ENCODE measurements around the gene CHRND.
A peak's percentile ranks its signal among the peaks of the same experiment; 100 is the strongest.

CHRND gene

DNA sequence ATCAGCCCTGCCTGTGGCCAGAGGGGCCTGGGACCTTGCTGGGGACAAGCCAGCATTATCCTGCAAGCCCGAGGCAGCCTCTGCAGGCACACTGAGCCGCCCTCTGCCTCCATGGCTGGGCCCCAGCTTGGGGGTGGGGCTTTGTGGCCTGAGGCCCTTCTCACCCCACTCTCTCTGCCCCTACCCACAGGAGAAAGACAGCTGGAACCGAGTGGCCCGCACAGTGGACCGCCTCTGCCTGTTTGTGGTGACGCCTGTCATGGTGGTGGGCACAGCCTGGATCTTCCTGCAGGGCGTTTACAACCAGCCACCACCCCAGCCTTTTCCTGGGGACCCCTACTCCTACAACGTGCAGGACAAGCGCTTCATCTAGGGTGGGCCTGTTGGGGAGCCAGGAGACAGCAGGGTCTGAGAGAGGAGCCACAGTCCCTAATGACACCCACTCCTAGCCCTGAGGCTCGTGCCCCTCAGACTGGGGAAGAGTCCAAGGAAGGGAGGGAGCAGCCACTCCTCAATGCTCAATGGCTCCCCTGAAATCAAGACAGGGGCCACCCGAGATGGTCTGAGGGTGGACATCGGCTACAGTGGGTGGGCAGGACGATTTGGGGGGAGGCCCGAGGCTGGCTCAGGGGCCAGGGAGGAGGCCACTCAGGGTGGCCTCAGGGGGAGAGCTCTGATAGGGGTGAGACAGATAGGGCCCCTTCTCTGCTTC lies 9.1 kb downstream of the CHRND start:
- no peaks in the 10 kb centered on the region for H3K36me3 ChIP-seq (ENCODE audit: control insufficient read depth, insufficient read depth, low read length)
- H3K4me3 ChIP-seq (replicated peaks; ENCODE audit: low read depth, low read length): no peak overlapping the region
- TF ChIP-seq, protein P1, sequence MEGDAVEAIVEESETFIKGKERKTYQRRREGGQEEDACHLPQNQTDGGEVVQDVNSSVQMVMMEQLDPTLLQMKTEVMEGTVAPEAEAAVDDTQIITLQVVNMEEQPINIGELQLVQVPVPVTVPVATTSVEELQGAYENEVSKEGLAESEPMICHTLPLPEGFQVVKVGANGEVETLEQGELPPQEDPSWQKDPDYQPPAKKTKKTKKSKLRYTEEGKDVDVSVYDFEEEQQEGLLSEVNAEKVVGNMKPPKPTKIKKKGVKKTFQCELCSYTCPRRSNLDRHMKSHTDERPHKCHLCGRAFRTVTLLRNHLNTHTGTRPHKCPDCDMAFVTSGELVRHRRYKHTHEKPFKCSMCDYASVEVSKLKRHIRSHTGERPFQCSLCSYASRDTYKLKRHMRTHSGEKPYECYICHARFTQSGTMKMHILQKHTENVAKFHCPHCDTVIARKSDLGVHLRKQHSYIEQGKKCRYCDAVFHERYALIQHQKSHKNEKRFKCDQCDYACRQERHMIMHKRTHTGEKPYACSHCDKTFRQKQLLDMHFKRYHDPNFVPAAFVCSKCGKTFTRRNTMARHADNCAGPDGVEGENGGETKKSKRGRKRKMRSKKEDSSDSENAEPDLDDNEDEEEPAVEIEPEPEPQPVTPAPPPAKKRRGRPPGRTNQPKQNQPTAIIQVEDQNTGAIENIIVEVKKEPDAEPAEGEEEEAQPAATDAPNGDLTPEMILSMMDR (IDR thresholded peaks at IDR 0.05; ENCODE audit: insufficient read depth, low read length, poor library complexity, severe bottlenecking): no peak
- no peak for DNase-seq (ENCODE audit: extremely low read depth, insufficient read length)
- H3K27me3 ChIP-seq (replicated peaks; ENCODE audit: control insufficient read depth, insufficient read depth, low read length): no peaks in the 10 kb centered on the region; the same call in 1 of the 2 replicates

DNA sequence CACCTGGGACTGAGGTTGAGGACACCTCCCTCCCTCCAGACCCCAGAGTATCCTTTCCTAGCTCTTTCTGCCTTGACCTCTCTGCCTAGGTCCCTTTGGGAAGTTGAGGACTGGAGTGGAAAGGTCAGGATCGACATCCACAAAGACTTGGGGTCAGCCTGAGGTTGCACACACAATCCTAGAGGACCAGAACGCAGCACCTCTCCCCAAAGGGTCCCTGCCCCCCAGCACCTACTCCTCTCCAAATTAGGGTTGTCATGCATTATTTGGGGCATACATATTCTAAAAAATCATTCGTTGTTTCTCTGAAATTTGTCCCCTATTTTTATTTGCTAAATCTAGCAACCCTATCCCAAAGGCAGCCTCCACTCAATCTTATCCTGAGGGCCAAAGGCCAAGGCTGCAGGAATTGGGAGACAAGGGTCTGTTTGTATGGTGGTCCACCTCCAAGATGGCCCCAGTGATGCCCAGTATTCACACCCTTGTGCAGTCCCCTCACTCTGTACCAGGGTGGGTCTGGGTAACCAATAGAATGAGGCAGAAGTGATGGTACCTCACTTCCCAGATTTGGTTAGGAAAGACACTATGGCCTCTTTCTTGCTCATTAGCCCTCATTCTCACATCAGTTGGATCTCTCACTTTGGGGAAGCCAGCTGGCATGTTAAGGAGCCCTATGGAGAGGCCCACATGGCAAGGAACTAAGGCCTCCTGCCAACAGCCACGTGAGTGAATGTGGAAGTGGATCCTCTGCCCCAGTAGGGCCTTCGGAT lies 10.0 kb downstream of the CHRND start:
- no peaks in the 10 kb centered on the region; the same call in 1 of the 2 replicates for H3K27me3 ChIP-seq (replicated peaks; ENCODE audit: control insufficient read depth, insufficient read depth, low read length)
- TF ChIP-seq, protein P1 (IDR thresholded peaks at IDR 0.05; ENCODE audit: insufficient read depth, low read length, poor library complexity, severe bottlenecking): no peak
- DNase-seq (ENCODE audit: extremely low read depth, insufficient read length): no peak
- H3K4me3 ChIP-seq (replicated peaks; ENCODE audit: low read depth, low read length): no peak overlapping the region
- no peaks in the 10 kb centered on the region for H3K36me3 ChIP-seq (ENCODE audit: control insufficient read depth, insufficient read depth, low read length)

DNA sequence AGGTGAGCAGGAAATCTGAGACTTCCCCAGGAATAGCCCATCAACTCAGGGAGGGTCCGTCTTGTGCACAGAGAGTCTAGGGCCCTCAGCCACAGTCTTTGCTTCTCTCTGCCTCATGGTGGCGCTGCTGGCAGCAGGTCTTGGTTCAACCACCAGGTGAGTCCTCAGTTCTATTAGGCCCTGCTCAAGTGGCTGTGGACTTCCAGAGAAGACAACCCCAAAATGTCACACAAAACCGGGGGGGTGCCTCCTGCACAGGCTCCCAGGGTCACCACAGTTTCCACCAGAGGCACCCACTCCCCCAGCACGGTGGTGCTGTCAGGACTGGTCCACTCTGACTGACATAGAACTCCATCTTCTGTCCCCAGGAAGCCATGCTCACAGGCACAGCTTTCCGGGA lies 11.1 kb downstream of the CHRND start:
- Histone ChIP-seq H3K4me3 (replicated peaks; ENCODE audit: low read depth, low read length) (no peak overlapping the region), H3K27me3 (replicated peaks; ENCODE audit: control insufficient read depth, insufficient read depth, low read length) (no peaks in the 10 kb centered on the region), H3K36me3 (ENCODE audit: control insufficient read depth, insufficient read depth, low read length) (no peaks in the 10 kb centered on the region)
- TF ChIP-seq, protein P1 (IDR thresholded peaks at IDR 0.05; ENCODE audit: insufficient read depth, low read length, poor library complexity, severe bottlenecking): peak; percentile 57
- no peak for DNase-seq (ENCODE audit: extremely low read depth, insufficient read length)

DNA sequence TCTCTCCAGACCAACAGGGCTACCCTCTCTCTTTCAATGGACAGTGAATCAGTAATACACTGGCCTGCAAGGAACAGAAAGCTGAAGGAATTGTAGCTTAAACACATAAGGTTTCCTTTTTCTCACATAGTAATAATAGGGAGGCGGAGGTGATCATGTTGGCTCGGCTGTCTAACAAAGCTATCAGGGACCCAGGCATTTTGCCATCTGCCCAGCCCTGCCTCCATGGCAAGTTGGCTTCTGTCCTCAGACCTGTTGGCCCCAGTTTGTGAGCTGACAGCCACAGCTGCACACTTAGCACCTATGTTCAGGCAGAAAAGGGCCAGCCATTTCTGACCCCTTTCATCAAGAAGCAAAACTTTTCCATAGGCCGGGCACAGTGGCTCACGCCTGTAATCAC lies 11.5 kb downstream of the CHRND start:
- H3K36me3 ChIP-seq (ENCODE audit: control insufficient read depth, insufficient read depth, low read length): no peaks in the 10 kb centered on the region
- no peaks in the 10 kb centered on the region for H3K27me3 ChIP-seq (replicated peaks; ENCODE audit: control insufficient read depth, insufficient read depth, low read length)
- TF ChIP-seq, protein P1 (IDR thresholded peaks at IDR 0.05; ENCODE audit: insufficient read depth, low read length, poor library complexity, severe bottlenecking): no peak
- no peak overlapping the region for H3K4me3 ChIP-seq (replicated peaks; ENCODE audit: low read depth, low read length)
- no peak for DNase-seq (ENCODE audit: extremely low read depth, insufficient read length)

DNA sequence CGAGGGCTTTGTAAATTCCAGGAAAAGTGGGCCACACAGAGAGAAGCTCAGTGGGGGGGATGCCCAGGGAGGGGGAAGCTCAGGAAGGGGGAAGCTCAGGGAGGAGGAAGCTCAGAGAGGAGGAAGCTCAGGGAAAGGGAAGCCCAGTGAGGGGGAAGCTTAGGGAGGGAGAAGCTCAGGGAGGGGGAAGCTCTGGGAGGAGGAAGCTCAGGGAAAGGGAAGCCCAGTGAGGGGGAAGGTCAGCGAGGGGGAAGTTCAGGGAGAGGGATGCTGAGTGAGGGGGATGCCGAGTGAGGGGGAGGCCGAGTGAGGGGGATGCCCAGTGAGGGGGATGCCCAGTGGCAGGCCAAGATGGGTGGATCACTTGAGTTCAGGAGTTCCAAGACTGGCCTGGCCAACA lies 12.7 kb downstream of the CHRND start:
- Histone ChIP-seq H3K4me3 (replicated peaks; ENCODE audit: low read depth, low read length) (no peak overlapping the region), H3K36me3 (ENCODE audit: control insufficient read depth, insufficient read depth, low read length) (no peaks in the 10 kb centered on the region), H3K27me3 (replicated peaks; ENCODE audit: control insufficient read depth, insufficient read depth, low read length) (no peaks in the 10 kb centered on the region)
- DNase-seq (ENCODE audit: extremely low read depth, insufficient read length): no peak
- TF ChIP-seq, protein P1 (IDR thresholded peaks at IDR 0.05; ENCODE audit: insufficient read depth, low read length, poor library complexity, severe bottlenecking): no peak

All from GM06990 (cell line).